GM18873 (cell line): Measurements from ENCODE around the gene NOP53.
"Not testable (repeated sequence)": the region's sequence is repeated elsewhere in the genome, so short reads cannot be mapped to it uniquely, and the experiment has no call there.

Source experiments
- ATAC-seq: cut with Tn5 transposase; IDR thresholded peaks from one replicate; pipeline ENCODE4 v1.9.1; 2021; ENCODE audit warnings: mild to moderate bottlenecking, moderate library complexity, moderate number of reproducible peaks; ENCODE audit not compliant: unreplicated experiment, low FRiP score

NOP53 gene

DNA sequence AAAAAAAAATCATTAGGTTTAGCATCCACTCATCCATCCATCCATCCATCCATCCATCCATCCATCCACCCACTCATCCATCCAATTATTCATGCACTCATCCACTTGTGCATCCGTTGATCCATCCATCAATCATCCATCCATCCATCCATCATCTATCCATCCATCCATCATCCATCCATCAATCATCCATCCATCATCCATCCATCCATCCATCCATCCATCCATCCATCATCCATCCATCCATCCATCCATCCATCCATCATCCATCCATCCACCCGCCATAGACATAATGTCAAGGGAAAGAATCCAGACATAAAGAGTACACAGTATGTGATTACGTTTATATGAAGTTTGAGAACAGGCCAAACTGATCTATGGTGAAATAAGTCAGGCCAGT, 24.2 kb downstream of the NOP53 start:
- ATAC-seq, result no peak

- ATAC-seq, result not testable (repeated sequence)
Measured at GRCh38 chr19:47771291-47771690, 25.9 kb downstream of the NOP53 start.

DNA sequence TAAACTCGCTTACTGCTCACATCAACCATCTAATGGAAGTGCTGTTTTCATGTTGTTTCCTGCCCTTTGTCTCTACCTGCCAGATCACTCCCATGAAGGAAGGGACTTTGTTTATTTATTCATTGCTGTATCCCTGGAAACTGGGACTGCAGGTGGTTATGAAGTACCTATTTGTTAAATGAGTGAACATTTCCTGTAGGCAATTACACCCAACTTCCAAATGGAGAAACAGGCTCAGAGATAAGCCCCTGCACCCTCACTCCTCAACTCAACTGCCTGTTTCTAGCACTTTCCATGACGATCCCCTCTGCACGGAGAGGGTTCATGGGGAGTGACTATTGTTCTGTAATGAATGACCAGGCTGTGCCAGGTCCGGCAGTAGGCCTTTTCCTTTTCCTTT, 31.2 kb downstream of the NOP53 start:
- ATAC-seq, result no peak

GRCh38 chr19:47777245-47778048, 32.1 kb downstream of the NOP53 start:
- not testable (repeated sequence) for ATAC-seq

GRCh38 chr19:47778049-47778953, 33.0 kb downstream of the NOP53 start, which contains the start of gene SELENOW:
SELENOW (plus strand) TSS chr19:47778703; CDS start chr19:47778786, 83 bp downstream.
- peak; percentile 64 for ATAC-seq

GRCh38 chr19:47778954-47779351, 33.6 kb downstream of the NOP53 start:
- no peak for ATAC-seq

- ATAC-seq, result no peak
Measured at GRCh38 chr19:47779524-47780214, 34.3 kb downstream of the NOP53 start.

GRCh38 chr19:47780215-47780551, 34.8 kb downstream of the NOP53 start:
- ATAC-seq, result no peak

DNA sequence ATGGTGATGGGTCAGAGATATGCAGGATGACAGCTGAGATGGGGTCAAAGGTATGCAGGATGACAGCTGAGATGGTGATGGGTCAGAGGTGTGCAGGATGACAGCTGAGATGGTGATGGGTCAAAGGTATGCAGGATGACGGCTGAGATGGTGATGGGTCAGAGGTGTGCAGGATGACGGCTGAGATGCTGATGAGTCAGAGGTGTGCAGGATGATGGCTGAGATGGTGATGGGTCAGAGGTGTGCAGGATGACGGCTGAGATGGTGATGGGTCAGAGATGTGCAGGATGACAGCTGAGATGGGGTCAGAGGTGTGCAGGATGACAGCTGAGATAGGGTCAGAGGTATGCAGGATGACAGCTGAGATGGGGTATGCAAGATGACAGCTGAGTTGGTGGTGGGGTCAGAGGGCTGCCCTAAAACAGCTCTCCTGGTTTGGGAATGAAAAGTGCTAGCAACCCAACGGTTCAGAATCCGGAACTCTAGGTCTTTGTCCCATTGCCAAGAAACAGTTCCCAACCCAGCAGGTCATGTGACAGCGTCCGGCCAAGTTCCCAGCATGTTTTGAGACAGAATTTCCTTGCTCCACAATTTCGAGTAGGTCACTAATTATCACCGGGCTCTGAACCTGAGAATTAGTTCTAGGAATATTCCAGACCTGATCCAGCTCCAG, 36.4 kb downstream of the NOP53 start:
- ATAC-seq, result no peak

DNA sequence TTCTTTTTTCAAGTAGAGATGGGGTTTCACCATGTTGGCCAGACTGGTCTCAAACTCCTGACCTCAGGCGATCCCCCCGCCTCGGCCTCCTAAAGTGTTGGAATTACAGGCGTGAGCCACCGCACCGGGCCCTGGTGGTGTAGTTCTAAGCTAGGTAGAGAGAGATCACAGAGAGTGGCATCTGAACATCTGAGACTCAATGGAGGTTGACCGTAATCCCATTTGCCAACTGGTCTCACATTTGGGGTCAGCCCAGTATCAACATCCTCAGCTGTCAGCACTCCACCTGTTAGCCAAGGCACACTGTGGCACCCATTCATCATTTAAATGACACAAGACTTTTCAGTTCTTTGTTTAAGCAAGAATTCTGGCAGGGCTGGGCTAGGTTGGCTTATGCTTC, 41.2 kb downstream of the NOP53 start:
- no peak for ATAC-seq

GRCh38 chr19:47787307-47787706, 42.0 kb downstream of the NOP53 start:
- not testable (repeated sequence) for ATAC-seq

DNA sequence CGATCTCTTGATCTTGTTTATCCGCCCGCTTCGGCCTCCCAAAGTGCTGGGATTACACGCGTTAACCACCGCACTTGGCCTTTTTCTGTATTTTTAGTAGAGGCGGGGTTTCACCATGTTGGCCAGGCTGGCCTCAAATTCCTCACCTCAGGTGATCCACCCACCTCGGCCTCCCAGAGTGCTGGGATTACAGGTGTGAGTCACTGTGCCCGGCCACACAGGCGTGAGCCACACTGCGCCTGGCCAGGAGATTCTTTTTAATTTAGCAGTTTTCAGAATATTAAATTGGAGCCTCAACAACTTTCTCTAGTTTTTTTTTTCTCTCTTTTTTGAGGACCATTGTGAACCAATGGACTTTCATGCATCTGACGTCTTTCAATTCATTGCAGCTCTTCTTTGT, 44.5 kb downstream of the NOP53 start:
- not testable (repeated sequence) for ATAC-seq

DNA sequence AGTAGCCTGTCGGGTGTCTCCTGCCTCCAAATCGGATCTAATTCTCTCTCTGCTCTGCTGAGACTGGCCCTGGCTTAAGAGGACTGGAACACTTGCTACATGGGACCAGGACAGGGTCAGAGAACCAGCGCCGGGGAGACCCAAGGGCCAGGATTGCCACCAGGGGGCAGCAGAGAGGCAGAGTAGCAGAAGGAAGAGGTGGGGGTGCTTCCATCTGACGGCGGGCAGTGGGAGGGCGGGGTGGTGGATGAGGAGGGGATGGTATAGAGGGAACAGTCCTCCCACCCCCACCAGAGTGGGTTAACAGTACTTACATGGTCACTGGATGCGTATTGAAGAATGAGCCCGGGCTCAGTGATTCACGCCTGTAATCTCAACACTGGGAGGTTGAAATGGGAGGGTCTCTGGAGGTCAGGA, 45.1 kb downstream of the NOP53 start:
- ATAC-seq, result no peak

DNA sequence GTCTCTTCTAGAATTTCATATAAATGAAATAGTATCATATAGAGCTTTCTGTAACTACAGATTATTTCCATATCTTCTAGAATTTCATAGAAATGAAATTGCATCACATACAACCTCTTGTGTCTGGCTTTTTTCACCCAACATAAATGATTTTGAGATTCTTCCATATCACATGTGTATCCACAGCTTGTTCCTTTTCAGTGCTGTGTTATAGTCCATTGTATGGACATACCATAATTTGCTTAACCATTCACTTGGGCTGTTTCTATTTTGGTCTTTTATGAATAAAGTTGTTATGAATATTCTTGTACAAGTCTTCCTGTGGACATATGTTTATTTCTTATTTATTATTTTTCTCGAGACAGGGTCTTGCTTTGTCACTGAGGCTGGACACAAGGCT, 47.3 kb downstream of the NOP53 start:
- ATAC-seq, result no peak

GRCh38 chr19:47794526-47794925, 49.2 kb downstream of the NOP53 start:
- ATAC-seq, result no peak

- ATAC-seq, result no peak
Measured at GRCh38 chr19:47796785-47797184, 51.4 kb downstream of the NOP53 start.

DNA sequence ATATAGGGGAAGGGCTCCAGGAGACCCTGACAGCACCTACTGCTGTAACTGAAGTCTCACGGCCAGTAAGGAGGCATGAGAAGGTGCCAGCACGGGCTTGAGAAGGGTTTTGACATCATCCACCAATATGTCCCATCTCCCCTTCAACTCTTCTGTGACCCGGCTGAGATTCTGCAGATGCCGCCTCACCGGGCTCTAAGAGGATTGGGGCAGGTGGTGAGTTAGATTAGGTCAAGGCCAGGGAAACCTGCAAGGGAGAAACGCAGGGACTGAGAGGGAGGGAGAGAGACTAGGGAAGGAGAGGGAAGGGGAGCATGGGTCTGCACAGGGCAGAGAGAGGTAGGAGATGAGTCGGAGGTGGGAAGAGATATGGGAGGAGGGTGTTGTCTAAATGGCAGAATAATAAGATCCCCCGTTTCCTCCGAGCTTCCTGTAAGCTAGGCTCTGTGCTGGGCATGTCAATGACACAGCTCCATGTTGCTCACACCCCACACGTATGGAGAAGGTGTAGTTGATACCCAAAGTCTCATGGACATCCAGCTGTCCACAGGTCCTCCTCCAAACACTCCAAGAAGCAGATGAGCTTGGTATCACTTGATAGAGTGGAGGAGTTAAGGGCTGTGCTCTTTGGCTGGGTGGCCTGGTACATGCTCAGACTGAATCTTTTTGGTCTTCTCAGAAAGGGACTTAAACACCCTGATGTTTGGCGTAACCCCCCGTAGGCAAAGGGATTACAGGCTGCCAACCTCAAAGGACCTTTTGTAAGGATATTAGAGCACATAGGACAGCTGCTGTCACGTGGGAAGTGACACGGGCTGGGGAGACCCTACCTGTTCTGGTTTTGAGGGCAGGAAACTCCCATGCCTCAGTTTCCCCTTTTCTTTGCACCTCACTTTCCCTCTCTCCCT, 52.9 kb downstream of the NOP53 start:
- ATAC-seq, result no peak

DNA sequence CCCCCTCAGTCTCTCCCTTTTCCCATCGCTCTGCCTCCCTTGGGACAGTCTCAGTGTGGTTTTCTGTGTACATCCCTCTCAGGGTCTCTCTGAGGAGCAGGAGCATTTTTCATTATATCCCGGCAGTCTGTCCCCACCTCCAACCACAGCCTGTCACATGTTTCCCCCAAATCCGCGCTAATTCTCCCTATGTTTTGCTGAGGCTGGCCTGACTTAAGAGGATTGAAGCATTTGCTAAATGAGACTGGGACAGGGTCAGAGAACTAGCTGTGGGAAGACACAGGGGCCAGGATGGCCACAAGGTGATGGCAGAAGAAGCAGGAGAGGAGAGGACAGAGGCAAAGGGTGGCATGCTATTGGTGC, 53.5 kb downstream of the NOP53 start:
- ATAC-seq, result no peak

- no peak for ATAC-seq
Measured at GRCh38 chr19:47801270-47801669, 55.9 kb downstream of the NOP53 start.
